ENCODE measurements around the gene DHRS4. TPM values are rescaled to one million over a fixed set of nuclear protein-coding genes. Genes with fewer than 3 reads are reported as not detected.
"Not testable (repeated sequence)": the region's sequence is repeated elsewhere in the genome, so short reads cannot be mapped to it uniquely, and the experiment has no call there.

DHRS4 gene
- total and polyA plus RNA-seq, 11 donors = 20.3 to 76.3 (median 32.2) TPM

GRCh38 chr14:23950411-23951135 is 3.0 kb upstream of the DHRS4 start:
- ATAC-seq (no peak), DNase-seq (no peak)
- Histone ChIP-seq H3K4me1 (peaks cover 0 to 27% (median 11%) of the 10 kb centered on the region in 12 donors), H3K36me3 (peaks cover 0 to 4% (median under 1%) of the 10 kb centered on the region in 9 donors), H3K27me3 (no peaks in the 10 kb centered on the region), H3K4me3 (no peak overlapping the region), H3K27ac (no peak overlapping the region), H3K9me3 (peaks cover 0 to 23% (median 0%) of the 10 kb centered on the region in 12 donors)
- no peak for TF ChIP-seq POLR2A (IDR thresholded peaks at IDR 0.05)
- TF ChIP-seq, protein P1, sequence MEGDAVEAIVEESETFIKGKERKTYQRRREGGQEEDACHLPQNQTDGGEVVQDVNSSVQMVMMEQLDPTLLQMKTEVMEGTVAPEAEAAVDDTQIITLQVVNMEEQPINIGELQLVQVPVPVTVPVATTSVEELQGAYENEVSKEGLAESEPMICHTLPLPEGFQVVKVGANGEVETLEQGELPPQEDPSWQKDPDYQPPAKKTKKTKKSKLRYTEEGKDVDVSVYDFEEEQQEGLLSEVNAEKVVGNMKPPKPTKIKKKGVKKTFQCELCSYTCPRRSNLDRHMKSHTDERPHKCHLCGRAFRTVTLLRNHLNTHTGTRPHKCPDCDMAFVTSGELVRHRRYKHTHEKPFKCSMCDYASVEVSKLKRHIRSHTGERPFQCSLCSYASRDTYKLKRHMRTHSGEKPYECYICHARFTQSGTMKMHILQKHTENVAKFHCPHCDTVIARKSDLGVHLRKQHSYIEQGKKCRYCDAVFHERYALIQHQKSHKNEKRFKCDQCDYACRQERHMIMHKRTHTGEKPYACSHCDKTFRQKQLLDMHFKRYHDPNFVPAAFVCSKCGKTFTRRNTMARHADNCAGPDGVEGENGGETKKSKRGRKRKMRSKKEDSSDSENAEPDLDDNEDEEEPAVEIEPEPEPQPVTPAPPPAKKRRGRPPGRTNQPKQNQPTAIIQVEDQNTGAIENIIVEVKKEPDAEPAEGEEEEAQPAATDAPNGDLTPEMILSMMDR (IDR thresholded peaks at IDR 0.05) = no peak
- intact Hi-C loops (cut with DNase I) = loop anchor here in 1 of 10 donors (10.0 kb wide), 1 partner anchor 54 kb away; no protein-coding TSS in a partner anchor
- WGBS, 4 donors = 92 to 97% (median 96%) methylated on average over 6 of the region's 6 CpGs

- not testable (repeated sequence) for DNase-seq, ATAC-seq, H3K27me3 ChIP-seq, H3K27ac ChIP-seq, H3K4me3 ChIP-seq, H3K36me3 ChIP-seq
- peaks cover 0 to 23% (median 0%) of the 10 kb centered on the region in 12 donors for H3K9me3 ChIP-seq
- 85 to 93% (median 93%) methylated on average over 3 of the region's 3 CpGs for WGBS, 4 donors
- H3K4me1 ChIP-seq = peaks cover 0 to 27% (median 11%) of the 10 kb centered on the region in 12 donors
- intact Hi-C loops (cut with DNase I) = loop anchor here in 1 of 10 donors (10.0 kb wide), 1 partner anchor 54 kb away; no protein-coding TSS in a partner anchor
Measured at GRCh38 chr14:23951136-23951466, 2.5 kb upstream of the DHRS4 start.

DNA sequence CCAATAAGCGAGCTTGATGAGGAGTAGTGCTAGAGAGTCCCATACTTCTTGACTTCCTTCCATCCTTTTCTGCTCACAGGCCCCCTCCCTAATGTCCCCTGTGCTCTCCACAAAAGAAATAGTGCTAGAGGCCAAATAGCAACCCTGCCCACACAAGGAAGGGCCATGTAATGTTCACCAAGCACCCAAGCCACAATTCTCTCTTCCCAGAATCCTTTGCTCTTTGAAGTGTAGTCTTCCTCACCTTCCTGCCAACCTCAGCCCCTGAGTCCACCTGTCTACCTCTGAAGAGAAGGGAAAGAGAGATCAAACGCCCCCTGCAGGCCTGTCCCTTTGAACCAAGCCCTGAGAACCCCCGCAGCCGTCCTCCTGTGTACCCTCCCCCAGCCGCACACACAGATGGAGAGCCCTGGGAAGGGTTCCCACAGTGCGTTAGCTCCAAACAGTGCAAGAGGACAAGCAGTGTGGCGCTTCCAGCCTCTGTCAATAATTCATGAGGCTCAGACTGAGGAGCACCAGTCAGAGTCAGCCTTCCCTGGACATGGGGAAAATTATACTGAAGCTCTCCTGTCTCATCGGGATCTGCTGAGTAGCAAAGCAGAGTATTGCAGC is 1.9 kb upstream of the DHRS4 start:
- no peak for TF ChIP-seq POLR2A (IDR thresholded peaks at IDR 0.05)
- TF ChIP-seq, protein P1 (IDR thresholded peaks at IDR 0.05) = no peak

GRCh38 chr14:23953116-23953463 is 480 bp upstream of the DHRS4 start:
- not testable (repeated sequence) for DNase-seq
- peak overlapping the region in 11 of 12 donors; percentile 81 to 95 (median 88) for H3K27ac ChIP-seq
- peak; percentile 2 to 10 (median 5) for ATAC-seq

More for the DNA sequence above, 1.9 kb upstream of the DHRS4 start:
- ATAC-seq (no peak), DNase-seq (no peak)
- Histone ChIP-seq H3K27ac (no peak overlapping the region), H3K4me3 (no peak overlapping the region), H3K9me3 (peaks cover 0 to 23% (median 0%) of the 10 kb centered on the region in 12 donors), H3K27me3 (no peaks in the 10 kb centered on the region), H3K36me3 (peaks cover 0 to 14% (median 7%) of the 10 kb centered on the region in 9 donors), H3K4me1 (peaks cover 0 to 27% (median 11%) of the 10 kb centered on the region in 12 donors)
- WGBS, 4 donors = 70 to 80% (median 77%) methylated on average over 7 to 8 of the region's 8 CpGs
- intact Hi-C loops (cut with DNase I) = loop anchor here in 1 of 10 donors (10.0 kb wide), 1 partner anchor 53 kb away; no protein-coding TSS in a partner anchor

GRCh38 chr14:23954279-23954614 is 677 bp downstream of the DHRS4 start:
- Histone ChIP-seq H3K4me1 (peaks cover 0 to 27% (median 11%) of the 10 kb centered on the region in 12 donors), H3K4me3 (peak overlapping the region in 11 of 12 donors; percentile 71 to 92 (median 85)), H3K9me3 (peaks cover 0 to 13% (median 0%) of the 10 kb centered on the region in 12 donors), H3K27ac (peak overlapping the region in 10 of 12 donors; percentile 81 to 95 (median 88)), H3K36me3 (peaks cover 0 to 31% (median 9%) of the 10 kb centered on the region in 9 donors)
- intact Hi-C loops (cut with DNase I) = loop anchor here in 1 of 10 donors (10.0 kb wide), 1 partner anchor 51 kb away; no protein-coding TSS in a partner anchor
- peak in 1 of 4 donors; percentile 6 for ATAC-seq
- WGBS, 4 donors = 15 to 18% (median 16%) methylated on average over 6 of the region's 6 CpGs
- TF ChIP-seq, protein P1 (IDR thresholded peaks at IDR 0.05) = peak in 2 of 12 donors; percentile 2 to 4
- not testable (repeated sequence) for H3K27me3 ChIP-seq, DNase-seq

More at GRCh38 chr14:23953116-23953463, 480 bp upstream of the DHRS4 start:
- intact Hi-C loops (cut with DNase I) = loop anchor here in 1 of 10 donors (10.0 kb wide), 1 partner anchor 52 kb away; no protein-coding TSS in a partner anchor
- whole genome bisulfite sequencing, 4 donors = 48 to 59% (median 55%) methylated on average over 6 of the region's 6 CpGs
- Histone ChIP-seq H3K4me1 (peaks cover 0 to 27% (median 11%) of the 10 kb centered on the region in 12 donors), H3K4me3 (peak overlapping the region; percentile 49 to 92 (median 84)), H3K9me3 (peaks cover 0 to 21% (median 0%) of the 10 kb centered on the region in 12 donors), H3K36me3 (peaks cover 0 to 23% (median 9%) of the 10 kb centered on the region in 9 donors)
- not testable (repeated sequence) for H3K27me3 ChIP-seq

DNA sequence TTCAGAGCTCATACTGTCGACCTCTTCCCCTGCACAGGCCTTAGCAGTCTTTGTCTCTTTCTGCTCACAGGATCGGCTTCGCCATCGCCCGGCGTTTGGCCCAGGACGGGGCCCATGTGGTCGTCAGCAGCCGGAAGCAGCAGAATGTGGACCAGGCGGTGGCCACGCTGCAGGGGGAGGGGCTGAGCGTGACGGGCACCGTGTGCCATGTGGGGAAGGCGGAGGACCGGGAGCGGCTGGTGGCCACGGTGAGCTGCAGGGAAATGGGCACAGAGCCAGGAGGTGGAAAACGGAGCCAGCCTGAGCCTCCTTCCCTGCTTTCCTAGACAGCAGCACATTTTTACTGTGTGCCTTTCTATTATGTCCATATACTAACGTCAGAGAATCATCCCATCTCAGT is 1.4 kb downstream of the DHRS4 start:
- intact Hi-C loops (cut with DNase I) = loop anchor here in 1 of 10 donors (10.0 kb wide), 1 partner anchor 50 kb away; no protein-coding TSS in a partner anchor
- Histone ChIP-seq H3K36me3 (peaks cover 0 to 35% (median 11%) of the 10 kb centered on the region in 9 donors), H3K4me1 (peaks cover 0 to 27% (median 11%) of the 10 kb centered on the region in 12 donors), H3K4me3 (peak overlapping the region in 1 of 12 donors; percentile 86)
- H3K27ac ChIP-seq, H3K9me3 ChIP-seq, DNase-seq, ATAC-seq, H3K27me3 ChIP-seq: not testable (repeated sequence)
- 69 to 74% (median 70%) methylated on average over 16 to 20 of the region's 20 CpGs for WGBS, 4 donors

DNA sequence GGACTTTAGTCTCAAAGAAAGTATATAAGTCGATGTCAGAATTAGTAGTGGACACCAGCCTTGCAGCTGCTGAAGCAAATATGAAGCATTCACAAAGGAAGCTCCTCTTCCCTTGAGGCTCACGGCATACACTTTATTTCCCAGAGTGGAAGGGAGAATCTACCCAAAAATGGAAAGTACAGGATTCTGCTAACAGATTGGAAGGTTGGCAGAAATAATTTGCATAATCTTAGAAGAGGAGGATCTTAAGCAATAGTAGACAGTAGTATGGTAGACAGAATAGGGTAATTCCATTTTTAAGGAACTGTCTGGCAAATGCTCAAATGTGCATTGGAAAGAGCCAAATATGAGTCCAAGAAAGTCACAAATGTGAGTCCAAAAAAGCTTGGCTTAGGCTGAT is 2.2 kb downstream of the DHRS4 start:
- 89 to 96% (median 92%) methylated on average over 2 of the region's 2 CpGs for WGBS, 4 donors
- H3K36me3 ChIP-seq = peaks cover 0 to 40% (median 12%) of the 10 kb centered on the region in 9 donors
- intact Hi-C loops (cut with DNase I) = loop anchor here in 1 of 10 donors (10.0 kb wide), 1 partner anchor 49 kb away; no protein-coding TSS in a partner anchor
- not testable (repeated sequence) for H3K9me3 ChIP-seq, H3K27me3 ChIP-seq, ATAC-seq, H3K4me3 ChIP-seq, DNase-seq, H3K27ac ChIP-seq
- peaks cover 0 to 27% (median 11%) of the 10 kb centered on the region in 12 donors for H3K4me1 ChIP-seq

Data from heart left ventricle (tissue), 16 donors.